ENCODE measurements around the gene MMEL1. TPM values are rescaled to one million over a fixed set of nuclear protein-coding genes. Genes with fewer than 3 reads are reported as not detected.

MMEL1 gene
- total and polyA plus RNA-seq, 2 donors (not counting 3 experiments of a cell fraction or from before 2014, with no cell fraction given), result 1.1 to 1.2 TPM

DNA sequence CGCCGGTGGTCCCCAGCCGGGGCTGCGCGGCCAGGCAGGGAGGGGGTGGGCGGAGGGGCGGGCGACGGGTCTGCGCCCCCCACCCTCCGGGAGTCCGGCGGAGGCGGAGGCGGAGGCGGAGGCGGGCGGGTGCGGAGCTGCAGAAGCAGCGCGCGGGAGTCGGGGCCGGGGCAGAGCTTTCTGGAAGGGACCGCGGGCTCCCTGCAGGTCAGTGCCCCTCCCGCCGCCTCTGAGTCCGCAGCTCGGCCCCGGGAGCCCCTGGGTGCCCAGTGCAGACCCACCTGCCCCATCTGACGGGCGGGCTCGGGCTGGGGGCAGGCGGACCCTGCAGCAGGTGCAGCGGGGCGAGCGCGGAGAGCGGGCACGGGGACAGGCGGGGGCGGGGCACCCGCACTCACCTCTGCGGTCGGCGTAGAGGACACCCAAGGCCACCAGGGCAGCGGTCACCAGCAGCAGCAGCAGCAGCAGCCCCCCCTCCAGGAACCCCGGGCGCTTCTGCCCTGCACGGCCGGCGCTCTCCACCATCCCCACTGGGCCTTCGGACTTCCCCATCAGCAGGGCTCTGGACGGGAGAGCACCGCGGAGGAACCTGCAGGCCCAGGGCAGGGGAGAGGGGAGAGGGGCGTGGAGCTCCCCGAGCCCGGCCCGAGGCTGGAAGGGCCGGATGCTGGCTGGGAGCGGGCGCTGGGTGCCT lies 3.7 kb downstream of the MMEL1 start:
- no peaks in the 10 kb centered on the region for H3K79me2 ChIP-seq (ENCODE audit: control insufficient read depth, insufficient read depth, low read length)
- BruUV-seq (replicated peaks), result no TSS peak
- no peaks in the 10 kb centered on the region for H3K4me1 ChIP-seq (ENCODE audit: control insufficient read depth, extremely low read depth, insufficient read depth, low read length)
- no peak overlapping the region for H3K4me3 ChIP-seq (replicated peaks in 1 of 3; ENCODE audit: insufficient read depth in 1 of 3, low read depth in 1 of 3, low read length in 3 of 3)
- intact Hi-C loops (cut with micrococcal nuclease) (no loop called here), dilution Hi-C loops (cut with MboI; ENCODE audit: extremely low pct_ligation_motif_present, low sequenced_read_pairs) (no loop called here)
- peaks cover 8 to 12% of the 10 kb centered on the region in 2 experiments for H3K27me3 ChIP-seq (ENCODE audit: control insufficient read depth in 2 of 2, insufficient read depth in 2 of 2, low read length in 2 of 2)
- no peaks in the 10 kb centered on the region for H3K9me3 ChIP-seq (replicated peaks; ENCODE audit: control insufficient read depth, insufficient read depth, low read length)
- H3K27ac ChIP-seq (ENCODE audit: insufficient read depth, low read depth, low read length), result no peak overlapping the region
- H4K20me1 ChIP-seq (replicated peaks; ENCODE audit: control insufficient read depth, extremely low read depth, insufficient read depth, low read length), result no peaks in the 10 kb centered on the region
- POLR2A ChIA-PET, result no interaction called here
- peak; percentile 40 for TF ChIP-seq EZH2 (IDR thresholded peaks at IDR 0.05; ENCODE audit: borderline replicate concordance, low read depth, low read length, severe bottlenecking)
- no peak for TF ChIP-seq CTCF (IDR thresholded peaks at IDR 0.05; ENCODE audit: extremely low read depth in 1 of 2, insufficient read depth in 1 of 2, low read depth in 1 of 2, low read length in 2 of 2)
- no peak overlapping the region for H2AFZ ChIP-seq (ENCODE audit: low read depth, low read length)
- no peaks in the 10 kb centered on the region for H3K9me1 ChIP-seq (replicated peaks; ENCODE audit: control insufficient read depth, extremely low read depth, insufficient read depth, low read length)
- no peak for FAIRE-seq
- DNase-seq (ENCODE audit: low read depth, low spot score), result no peak
- no peak overlapping the region for H3K4me2 ChIP-seq (ENCODE audit: insufficient read depth, low read length)
- H3K36me3 ChIP-seq (ENCODE audit: control insufficient read depth in 2 of 2, extremely low read depth in 1 of 2, insufficient read depth in 2 of 2, low read length in 2 of 2), result no peaks in the 10 kb centered on the region
- H3K9ac ChIP-seq (replicated peaks; ENCODE audit: extremely low read depth, insufficient read depth, low read length), result no peak overlapping the region
- CTCF ChIA-PET, result no interaction called here

GRCh38 chr1:2628191-2628932 lies 4.5 kb downstream of the MMEL1 start:
- intact Hi-C loops (cut with micrococcal nuclease) (no loop called here), dilution Hi-C loops (cut with MboI; ENCODE audit: extremely low pct_ligation_motif_present, low sequenced_read_pairs) (no loop called here)
- Histone ChIP-seq H4K20me1 (replicated peaks; ENCODE audit: control insufficient read depth, extremely low read depth, insufficient read depth, low read length) (no peaks in the 10 kb centered on the region), H3K4me3 (replicated peaks in 1 of 3; ENCODE audit: insufficient read depth in 1 of 3, low read depth in 1 of 3, low read length in 3 of 3) (no peak overlapping the region), H3K36me3 (ENCODE audit: control insufficient read depth in 2 of 2, extremely low read depth in 1 of 2, insufficient read depth in 2 of 2, low read length in 2 of 2) (no peaks in the 10 kb centered on the region), H2AFZ (ENCODE audit: low read depth, low read length) (no peak overlapping the region), H3K79me2 (ENCODE audit: control insufficient read depth, insufficient read depth, low read length) (no peaks in the 10 kb centered on the region), H3K9me3 (replicated peaks; ENCODE audit: control insufficient read depth, insufficient read depth, low read length) (no peaks in the 10 kb centered on the region), H3K9me1 (replicated peaks; ENCODE audit: control insufficient read depth, extremely low read depth, insufficient read depth, low read length) (no peaks in the 10 kb centered on the region), H3K4me1 (ENCODE audit: control insufficient read depth, extremely low read depth, insufficient read depth, low read length) (no peaks in the 10 kb centered on the region), H3K4me2 (ENCODE audit: insufficient read depth, low read length) (no peak overlapping the region), H3K27ac (ENCODE audit: insufficient read depth, low read depth, low read length) (no peak overlapping the region), H3K9ac (replicated peaks; ENCODE audit: extremely low read depth, insufficient read depth, low read length) (no peak overlapping the region), H3K27me3 (ENCODE audit: control insufficient read depth in 2 of 2, insufficient read depth in 2 of 2, low read length in 2 of 2) (peaks cover 8 to 12% of the 10 kb centered on the region in 2 experiments)
- TF ChIP-seq JUN (IDR thresholded peaks at IDR 0.05; ENCODE audit: borderline replicate concordance, insufficient read depth, insufficient read length, low read depth) (no peak), POLR2A (IDR thresholded peaks at IDR 0.05; ENCODE audit: low read depth, low read length) (no peak), FOS (IDR thresholded peaks at IDR 0.05; ENCODE audit: borderline replicate concordance, insufficient read depth, low read length) (no peak), MYC (IDR thresholded peaks at IDR 0.05; ENCODE audit: low read depth, low read length) (no peak), GATA2 (IDR thresholded peaks at IDR 0.05; ENCODE audit: insufficient read depth, insufficient read length, low read depth, low read length) (no peak), EZH2 (IDR thresholded peaks at IDR 0.05; ENCODE audit: borderline replicate concordance, low read depth, low read length, severe bottlenecking) (peak; percentile 34)
- ChIA-PET CTCF (no interaction called here), POLR2A (no interaction called here)
- BruUV-seq (replicated peaks), result no TSS peak
- DNase-seq (ENCODE audit: low read depth, low spot score) (no peak), FAIRE-seq (no peak)

Data from endothelial cell of umbilical vein (primary cell).